Measurements from ENCODE around the gene ZNF22.

ZNF22 gene

GRCh38 chr10:44986179-44986578 is 14.5 kb upstream of the ZNF22 start:
- ChIA-PET CTCF (no interaction called here), POLR2A (no interaction called here)
- TF ChIP-seq SUZ12 (IDR thresholded peaks at IDR 0.05): no peak
- no peak for TF ChIP-seq TARDBP (IDR thresholded peaks at IDR 0.05)
- TF ChIP-seq LEF1 (IDR thresholded peaks at IDR 0.05; ENCODE audit: borderline replicate concordance): no peak
- TF ChIP-seq ELF4 (IDR thresholded peaks at IDR 0.05): no peak
- no peak for TF ChIP-seq FOXA1 (IDR thresholded peaks at IDR 0.05)
- TF ChIP-seq CTBP1 (IDR thresholded peaks at IDR 0.05; ENCODE audit: borderline replicate concordance): no peak
- no peak for TF ChIP-seq FOXM1 (IDR thresholded peaks at IDR 0.05; ENCODE audit: borderline replicate concordance)
- TF ChIP-seq SP1 (IDR thresholded peaks at IDR 0.05): no peak
- TF ChIP-seq NFRKB (IDR thresholded peaks at IDR 0.05): no peak
- no peak for TF ChIP-seq FOXK2 (IDR thresholded peaks at IDR 0.05)
- no peak for TF ChIP-seq HDGF (IDR thresholded peaks at IDR 0.05; ENCODE audit: borderline replicate concordance)
- no peak for TF ChIP-seq L3MBTL2 (conservative IDR thresholded peaks at IDR 0.05)
- TF ChIP-seq ZNF384 (IDR thresholded peaks at IDR 0.05): no peak
- no peak for TF ChIP-seq ARNT (IDR thresholded peaks at IDR 0.05)
- TF ChIP-seq BHLHE40 (IDR thresholded peaks at IDR 0.05; ENCODE audit: borderline replicate concordance): no peak
- no peak for TF ChIP-seq PKNOX1 (IDR thresholded peaks at IDR 0.05)
- DNase-seq (ENCODE audit: extremely low spot score): no peak

DNA sequence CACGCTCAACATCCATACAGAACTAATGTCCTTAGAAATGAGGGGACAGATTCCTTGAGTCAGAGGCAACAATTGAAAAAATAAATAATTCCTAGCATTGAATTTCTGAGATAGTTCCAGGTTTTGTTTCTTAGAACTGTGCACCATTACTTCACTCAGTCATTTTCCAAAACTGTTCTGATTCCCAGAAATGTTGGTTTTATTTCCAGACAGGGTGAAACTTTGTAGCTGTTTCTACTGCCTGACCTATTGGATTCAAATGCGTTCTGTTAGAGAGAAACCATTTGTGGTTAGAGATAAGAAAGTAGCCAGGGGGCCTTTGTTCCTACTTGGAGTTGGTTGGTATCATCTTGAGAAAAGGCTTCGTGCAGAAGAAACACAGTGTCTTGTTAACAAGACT is 14.1 kb upstream of the ZNF22 start:
- POLR2A ChIA-PET: no interaction called here
- TF ChIP-seq CTBP1 (IDR thresholded peaks at IDR 0.05; ENCODE audit: borderline replicate concordance) (no peak), BHLHE40 (IDR thresholded peaks at IDR 0.05; ENCODE audit: borderline replicate concordance) (no peak), ZNF384 (IDR thresholded peaks at IDR 0.05) (no peak), TARDBP (IDR thresholded peaks at IDR 0.05) (no peak), PKNOX1 (IDR thresholded peaks at IDR 0.05) (no peak), ARNT (IDR thresholded peaks at IDR 0.05) (no peak), HDGF (IDR thresholded peaks at IDR 0.05; ENCODE audit: borderline replicate concordance) (no peak), FOXK2 (IDR thresholded peaks at IDR 0.05) (no peak), LEF1 (IDR thresholded peaks at IDR 0.05; ENCODE audit: borderline replicate concordance) (no peak)
- no peak for DNase-seq (ENCODE audit: extremely low spot score)
- CTCF ChIA-PET: interaction anchor here (0.7 kb wide), 1 partner anchor 11 kb away, joined by 3 read pairs; no protein-coding TSS in a partner anchor

GRCh38 chr10:44988957-44989585 is 11.7 kb upstream of the ZNF22 start:
- ChIA-PET CTCF (interaction anchor here (0.9 kb wide), 1 partner anchor 57 kb away, joined by 4 read pairs; no protein-coding TSS in a partner anchor), POLR2A (no interaction called here)
- no peak for TF ChIP-seq NFRKB (IDR thresholded peaks at IDR 0.05)
- TF ChIP-seq ELF4 (IDR thresholded peaks at IDR 0.05): no peak
- TF ChIP-seq FOXM1 (IDR thresholded peaks at IDR 0.05; ENCODE audit: borderline replicate concordance): no peak
- no peak for DNase-seq (ENCODE audit: extremely low spot score)

DNA sequence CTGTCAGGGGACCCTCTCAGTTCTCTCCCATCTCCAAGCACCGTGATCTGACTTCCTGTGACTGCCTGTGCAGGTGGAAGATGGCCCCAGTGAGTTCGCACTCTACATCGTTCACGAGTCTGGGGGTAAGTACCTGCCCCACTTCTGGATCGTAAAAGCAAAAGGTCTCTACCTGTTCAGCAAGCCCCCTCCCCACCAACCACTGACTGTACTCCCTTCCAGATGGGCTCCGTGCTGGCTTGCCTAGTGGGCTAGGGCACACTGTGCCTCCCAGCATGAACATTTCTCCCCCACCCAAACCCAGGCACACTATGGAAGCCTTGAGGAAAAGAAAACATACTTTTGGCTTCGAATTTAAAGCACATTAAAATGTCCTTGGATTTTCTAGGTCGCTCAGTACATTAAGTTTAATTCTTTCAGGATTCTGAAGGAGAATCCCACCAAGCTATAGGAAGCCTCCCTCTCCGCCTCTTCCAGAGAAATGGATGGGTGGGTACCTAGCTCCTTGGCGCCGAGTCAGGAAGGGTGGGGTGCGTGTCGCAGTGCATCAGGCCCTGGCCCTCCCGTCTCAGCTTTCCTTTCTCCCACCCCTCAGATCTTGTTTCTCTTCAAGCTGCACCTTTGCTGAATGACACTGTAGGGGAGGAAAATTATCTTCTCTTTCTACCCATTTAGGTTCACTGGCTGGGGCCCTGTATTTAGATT is 11.0 kb upstream of the ZNF22 start:
- TF ChIP-seq FOXK2 (IDR thresholded peaks at IDR 0.05): no peak
- no peak for TF ChIP-seq PKNOX1 (IDR thresholded peaks at IDR 0.05)
- TF ChIP-seq TARDBP (IDR thresholded peaks at IDR 0.05): no peak
- no peak for TF ChIP-seq ELF4 (IDR thresholded peaks at IDR 0.05)
- no peak for TF ChIP-seq CTBP1 (IDR thresholded peaks at IDR 0.05; ENCODE audit: borderline replicate concordance)
- TF ChIP-seq ZNF384 (IDR thresholded peaks at IDR 0.05): no peak
- TF ChIP-seq SUZ12 (IDR thresholded peaks at IDR 0.05): no peak
- TF ChIP-seq FOXA1 (IDR thresholded peaks at IDR 0.05): no peak
- TF ChIP-seq BHLHE40 (IDR thresholded peaks at IDR 0.05; ENCODE audit: borderline replicate concordance): no peak
- no peak for TF ChIP-seq HDGF (IDR thresholded peaks at IDR 0.05; ENCODE audit: borderline replicate concordance)
- no peak for TF ChIP-seq FOXM1 (IDR thresholded peaks at IDR 0.05; ENCODE audit: borderline replicate concordance)
- no peak for TF ChIP-seq NFRKB (IDR thresholded peaks at IDR 0.05)
- no peak for TF ChIP-seq L3MBTL2 (conservative IDR thresholded peaks at IDR 0.05)
- TF ChIP-seq SP1 (IDR thresholded peaks at IDR 0.05): no peak
- no peak for TF ChIP-seq LEF1 (IDR thresholded peaks at IDR 0.05; ENCODE audit: borderline replicate concordance)
- TF ChIP-seq ARNT (IDR thresholded peaks at IDR 0.05): no peak
- ChIA-PET POLR2A (interaction anchor here (1.1 kb wide), 1 partner anchor 9 kb away, joined by 3 read pairs; no protein-coding TSS in a partner anchor), CTCF (interaction anchor here (0.9 to 1.7 kb wide), 2 partner anchors 9 to 57 kb away, joined by 3 to 6 read pairs; no protein-coding TSS in a partner anchor)
- no peak for DNase-seq (ENCODE audit: extremely low spot score)

DNA sequence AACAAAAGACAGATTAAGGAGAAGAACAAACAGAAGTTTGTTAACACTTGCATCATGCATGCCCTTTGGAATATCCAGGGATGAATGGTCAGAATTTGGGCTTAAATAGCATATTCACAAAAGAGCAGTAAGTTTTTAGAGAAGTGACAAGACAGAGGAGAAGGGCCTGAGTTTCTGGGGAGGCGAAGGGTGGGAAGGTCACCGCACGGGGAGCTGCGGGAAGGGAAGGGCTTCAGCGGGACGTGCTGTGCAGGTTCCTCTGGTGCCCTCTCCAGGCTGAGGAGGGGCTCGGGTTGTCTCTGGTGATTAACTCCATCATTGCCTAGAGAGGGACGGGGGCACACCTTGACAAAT is 10.4 kb upstream of the ZNF22 start:
- TF ChIP-seq ELF4 (IDR thresholded peaks at IDR 0.05): no peak
- no peak for TF ChIP-seq SUZ12 (IDR thresholded peaks at IDR 0.05)
- no peak for TF ChIP-seq BHLHE40 (IDR thresholded peaks at IDR 0.05; ENCODE audit: borderline replicate concordance)
- TF ChIP-seq LEF1 (IDR thresholded peaks at IDR 0.05; ENCODE audit: borderline replicate concordance): no peak
- no peak for TF ChIP-seq FOXM1 (IDR thresholded peaks at IDR 0.05; ENCODE audit: borderline replicate concordance)
- no peak for TF ChIP-seq L3MBTL2 (conservative IDR thresholded peaks at IDR 0.05)
- no peak for TF ChIP-seq FOXK2 (IDR thresholded peaks at IDR 0.05)
- no peak for TF ChIP-seq ZNF384 (IDR thresholded peaks at IDR 0.05)
- TF ChIP-seq HDGF (IDR thresholded peaks at IDR 0.05; ENCODE audit: borderline replicate concordance): no peak
- no peak for TF ChIP-seq PKNOX1 (IDR thresholded peaks at IDR 0.05)
- TF ChIP-seq FOXA1 (IDR thresholded peaks at IDR 0.05): no peak
- POLR2A ChIA-PET: interaction anchor here (1.1 kb wide), 1 partner anchor 9 kb away, joined by 3 read pairs; no protein-coding TSS in a partner anchor
- DNase-seq (ENCODE audit: extremely low spot score): no peak
- CTCF ChIA-PET: interaction anchor here (0.9 to 1.7 kb wide), 2 partner anchors 9 to 58 kb away, joined by 3 to 6 read pairs; no protein-coding TSS in a partner anchor

All from HEK293T (cell line).